CD4-positive, alpha-beta T cell treated with Interleukin-15 for 1 hour (primary cell): Measurements from ENCODE around the gene PLD3.

Source experiments
- DNase-seq: peaks from one replicate; pipeline ENCODE4 v3.0.0-alpha.2; 2020

PLD3 gene, protein sequence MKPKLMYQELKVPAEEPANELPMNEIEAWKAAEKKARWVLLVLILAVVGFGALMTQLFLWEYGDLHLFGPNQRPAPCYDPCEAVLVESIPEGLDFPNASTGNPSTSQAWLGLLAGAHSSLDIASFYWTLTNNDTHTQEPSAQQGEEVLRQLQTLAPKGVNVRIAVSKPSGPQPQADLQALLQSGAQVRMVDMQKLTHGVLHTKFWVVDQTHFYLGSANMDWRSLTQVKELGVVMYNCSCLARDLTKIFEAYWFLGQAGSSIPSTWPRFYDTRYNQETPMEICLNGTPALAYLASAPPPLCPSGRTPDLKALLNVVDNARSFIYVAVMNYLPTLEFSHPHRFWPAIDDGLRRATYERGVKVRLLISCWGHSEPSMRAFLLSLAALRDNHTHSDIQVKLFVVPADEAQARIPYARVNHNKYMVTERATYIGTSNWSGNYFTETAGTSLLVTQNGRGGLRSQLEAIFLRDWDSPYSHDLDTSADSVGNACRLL

GRCh38 chr19:40348125-40348913 is at the start of gene PLD3, which contains the start of gene C19orf47:
TSS of gene PLD3 (plus strand) at chr19:40348695. CDS start at chr19:40366484, 17,789 bp downstream.
TSS of gene C19orf47 (minus strand) at chr19:40348397. CDS start at chr19:40341857, 6,540 bp downstream.
- DNase-seq = peak; percentile 100

- DNase-seq = no peak
These were observed 47.8 kb upstream of the PLD3 start for GRCh38 chr19:40300668-40301067.

GRCh38 chr19:40302224-40303011 is 46.1 kb upstream of the PLD3 start:
- no peak for DNase-seq

DNA sequence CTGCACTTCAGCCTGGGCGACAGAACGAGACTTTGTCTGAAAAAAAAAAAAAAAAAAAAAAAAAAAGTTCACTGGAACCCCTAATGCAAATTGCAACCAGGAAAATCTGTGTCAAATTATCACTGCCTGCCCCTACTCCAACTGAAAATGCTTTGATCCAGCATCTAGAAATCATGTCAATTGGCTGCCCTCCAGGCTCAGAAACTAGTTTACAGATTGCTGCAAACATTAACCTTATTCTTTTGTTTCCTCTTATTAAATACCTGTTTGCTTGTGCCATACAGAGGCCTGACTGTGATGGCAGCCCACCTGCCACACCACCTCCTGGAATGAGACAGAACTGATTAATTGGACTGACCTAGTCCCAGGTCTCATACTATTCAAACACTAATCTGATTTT is 44.7 kb upstream of the PLD3 start:
- DNase-seq = no peak

DNA sequence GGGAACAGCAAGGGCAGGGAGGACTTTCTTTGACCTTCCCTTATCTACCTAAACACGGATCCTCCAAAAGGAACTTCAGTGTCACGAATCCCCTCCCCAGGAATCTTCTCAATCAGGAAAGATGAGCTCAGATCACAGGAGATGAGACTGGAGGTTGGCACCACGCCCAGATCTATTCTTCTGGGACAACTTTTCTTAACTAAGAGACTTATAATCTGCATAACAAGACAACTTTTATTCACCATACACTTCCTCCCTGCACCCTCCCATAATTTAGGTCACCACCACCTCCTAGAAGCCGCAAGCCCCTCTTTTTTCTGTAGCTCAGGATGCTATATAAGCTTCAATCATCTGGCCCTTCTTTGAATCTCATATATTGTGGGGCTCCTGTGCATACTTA is 44.2 kb upstream of the PLD3 start:
- DNase-seq = no peak

- DNase-seq = peak; percentile 77
These were observed 43.1 kb upstream of the PLD3 start for GRCh38 chr19:40305403-40305802.

GRCh38 chr19:40309666-40310065 is 38.8 kb upstream of the PLD3 start:
- no peak for DNase-seq

DNA sequence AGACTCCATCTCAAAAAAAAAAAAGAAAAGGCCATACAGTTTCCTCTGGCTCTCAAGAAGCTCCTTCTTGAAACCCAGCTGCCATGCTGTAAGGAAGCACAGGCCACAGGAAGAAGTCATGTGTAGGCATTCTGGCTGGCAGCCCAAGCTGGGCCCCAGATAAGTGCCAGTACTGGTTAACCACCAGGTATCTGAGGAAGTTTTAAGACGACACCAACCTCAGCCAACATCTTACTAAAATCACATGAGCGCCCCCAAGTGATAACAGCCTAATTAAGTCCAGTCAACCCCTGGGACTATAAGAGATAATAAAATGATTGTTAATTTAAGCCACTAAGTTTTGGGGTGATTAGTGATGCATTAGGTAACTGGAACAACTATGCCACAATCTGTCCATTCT is 36.0 kb upstream of the PLD3 start:
- no peak for DNase-seq

DNA sequence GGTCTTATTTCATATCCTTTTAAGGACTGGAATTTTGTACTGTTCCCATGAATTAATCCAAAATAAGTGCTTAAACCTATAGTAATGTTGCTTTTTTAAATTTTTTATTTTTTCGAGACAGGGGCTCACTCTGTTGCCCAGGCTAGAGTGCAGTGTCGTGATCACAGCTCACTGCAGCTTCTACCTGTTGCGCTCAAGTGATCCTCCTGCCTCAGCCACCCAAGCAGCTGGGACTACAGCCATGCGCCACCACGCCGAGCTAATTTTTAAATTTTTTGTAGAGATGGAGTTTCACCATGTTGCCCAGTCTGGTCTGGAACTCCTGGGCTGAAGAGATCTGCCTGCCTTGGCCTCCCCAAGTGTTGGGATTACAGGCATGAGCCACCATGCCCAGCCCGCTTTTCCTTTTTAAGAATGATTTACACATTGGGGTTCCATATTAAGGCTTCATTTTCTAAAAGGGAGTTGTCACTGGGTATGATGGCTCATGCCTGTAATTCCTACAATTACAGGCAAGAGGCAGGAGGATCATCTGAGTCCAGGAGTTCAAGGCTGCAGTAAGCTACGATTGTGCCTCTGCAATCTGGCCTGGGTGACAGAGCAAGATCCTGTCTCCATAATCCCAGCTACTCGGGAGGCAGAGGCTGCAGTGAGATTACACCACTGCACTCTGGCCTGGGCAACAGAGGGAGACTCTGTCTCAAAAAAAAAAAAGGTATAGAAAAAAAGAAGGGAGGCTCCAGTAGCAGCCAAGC is 35.1 kb upstream of the PLD3 start:
- no peak for DNase-seq

- DNase-seq = no peak
These were observed 33.8 kb upstream of the PLD3 start for GRCh38 chr19:40314656-40315055.

DNA sequence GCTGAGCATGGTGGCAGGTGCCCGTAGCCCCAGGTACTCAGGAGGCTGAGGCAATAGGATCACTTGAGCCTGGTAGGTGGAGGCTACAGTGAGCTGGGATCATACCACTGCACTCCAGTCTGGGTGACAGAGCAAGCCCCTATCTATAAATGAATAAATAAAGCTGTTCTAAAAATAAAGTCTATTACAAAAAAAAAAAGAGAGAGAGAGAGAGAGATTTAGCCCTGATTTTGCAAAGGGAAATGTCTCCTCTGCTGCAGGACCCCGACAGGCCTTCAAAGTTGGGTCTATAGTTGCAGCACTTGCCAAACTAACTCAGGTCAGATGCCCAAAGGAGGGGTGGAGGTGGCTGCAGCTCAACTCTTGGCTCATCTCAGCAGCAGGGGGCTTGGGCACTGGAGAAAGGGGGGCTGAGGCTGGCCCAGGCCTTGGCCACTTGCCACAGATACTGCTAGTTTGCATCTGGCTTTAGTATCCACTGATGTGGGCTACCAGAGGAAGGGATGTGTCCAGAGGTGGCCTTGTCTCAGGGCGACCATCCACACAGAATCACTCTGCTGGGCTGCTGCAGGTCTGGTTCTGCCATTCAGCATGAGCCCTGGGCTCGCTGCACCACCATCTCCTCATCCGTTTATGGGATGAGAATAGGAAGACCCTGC is 32.6 kb upstream of the PLD3 start:
- no peak for DNase-seq

DNA sequence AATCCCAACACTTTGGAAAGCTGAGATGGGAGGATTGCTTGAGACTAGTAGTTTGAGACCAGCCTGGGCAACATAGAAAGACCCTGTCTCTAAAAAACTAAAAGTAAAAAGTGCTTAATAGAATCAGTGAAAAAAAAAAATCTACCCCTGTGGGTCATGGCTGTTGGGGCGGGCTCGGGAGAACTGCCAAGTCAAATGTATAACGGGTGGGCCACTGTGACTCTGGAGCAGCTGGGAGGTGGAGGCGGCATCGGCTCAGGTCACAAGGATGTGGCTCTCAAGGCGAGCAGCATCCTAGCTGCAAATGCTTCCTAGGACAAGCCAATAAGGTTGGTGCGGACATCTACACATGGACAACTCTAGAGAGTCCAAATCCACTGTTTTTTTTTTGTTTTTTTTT is 31.2 kb upstream of the PLD3 start:
- DNase-seq = no peak

DNA sequence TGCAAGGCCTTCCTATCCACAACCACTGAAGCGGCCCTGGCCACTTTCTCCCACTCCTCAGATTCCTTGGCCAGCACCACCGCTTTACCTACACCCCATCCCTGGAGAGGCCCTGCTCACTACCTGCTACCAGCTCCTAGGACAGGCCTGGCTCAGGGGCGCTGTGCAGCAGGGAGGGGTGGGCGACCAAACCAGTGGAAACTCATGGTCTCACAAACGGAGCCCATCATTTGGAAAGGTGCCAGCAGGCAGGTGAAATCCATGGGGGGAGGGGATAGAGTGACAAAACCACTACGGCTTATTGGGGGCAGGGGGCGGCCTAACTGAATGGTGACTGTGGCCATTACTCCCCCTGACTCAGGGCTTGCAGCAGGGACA is 27.9 kb upstream of the PLD3 start:
- no peak for DNase-seq

GRCh38 chr19:40321076-40321475 is 27.4 kb upstream of the PLD3 start:
- DNase-seq = no peak

DNA sequence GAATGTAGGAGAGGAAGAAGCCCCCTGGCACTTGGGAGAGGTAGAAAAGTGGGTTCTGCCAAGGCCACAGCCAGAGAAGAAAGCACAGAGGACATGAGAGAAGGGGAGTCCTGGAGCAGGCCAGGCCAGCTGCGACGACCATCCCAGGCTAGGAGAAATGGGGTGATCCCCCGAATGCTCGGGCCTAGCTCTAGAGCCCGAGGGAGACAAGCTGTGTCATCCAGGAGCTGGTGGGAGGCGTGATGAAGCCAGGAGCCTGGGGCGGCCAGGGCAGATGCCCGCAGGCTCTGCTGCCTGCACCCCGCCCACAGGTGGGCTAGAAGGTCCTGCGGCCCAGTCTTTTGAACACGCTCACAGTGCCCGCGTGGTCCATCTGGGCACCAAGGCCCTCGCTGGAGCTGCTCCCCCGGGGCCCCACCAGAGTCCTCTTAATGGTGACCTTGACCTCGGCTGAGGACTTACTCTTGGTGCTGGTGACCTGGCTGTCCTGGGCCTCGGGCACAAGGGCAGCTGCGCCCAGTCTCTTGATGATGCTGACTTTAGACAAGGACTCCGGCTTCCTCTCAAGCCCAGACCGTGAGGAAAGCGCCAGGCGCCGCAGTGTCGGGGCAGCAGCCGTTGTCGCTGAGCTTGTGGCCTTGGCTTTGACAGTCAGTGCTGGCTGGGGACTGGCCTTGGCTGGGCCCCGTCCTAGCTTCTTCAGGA is 26.8 kb upstream of the PLD3 start:
- no peak for DNase-seq

DNA sequence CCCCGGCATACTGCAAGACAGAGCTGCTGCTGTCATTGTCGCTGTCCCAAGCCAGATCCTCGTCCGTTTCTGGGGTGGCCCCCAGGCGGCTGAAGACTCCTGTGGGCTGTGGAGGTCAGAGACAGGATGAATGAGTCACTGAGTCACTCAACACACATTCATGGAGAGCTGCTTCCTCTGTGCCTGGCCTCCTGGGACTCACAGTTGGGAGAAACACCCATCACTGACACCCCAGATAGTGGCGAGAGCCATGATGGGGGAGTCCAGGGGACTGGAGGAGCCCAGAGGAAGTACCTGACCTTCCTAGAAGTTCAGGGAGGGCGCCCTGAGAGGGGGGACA is 26.3 kb upstream of the PLD3 start:
- no peak for DNase-seq

DNA sequence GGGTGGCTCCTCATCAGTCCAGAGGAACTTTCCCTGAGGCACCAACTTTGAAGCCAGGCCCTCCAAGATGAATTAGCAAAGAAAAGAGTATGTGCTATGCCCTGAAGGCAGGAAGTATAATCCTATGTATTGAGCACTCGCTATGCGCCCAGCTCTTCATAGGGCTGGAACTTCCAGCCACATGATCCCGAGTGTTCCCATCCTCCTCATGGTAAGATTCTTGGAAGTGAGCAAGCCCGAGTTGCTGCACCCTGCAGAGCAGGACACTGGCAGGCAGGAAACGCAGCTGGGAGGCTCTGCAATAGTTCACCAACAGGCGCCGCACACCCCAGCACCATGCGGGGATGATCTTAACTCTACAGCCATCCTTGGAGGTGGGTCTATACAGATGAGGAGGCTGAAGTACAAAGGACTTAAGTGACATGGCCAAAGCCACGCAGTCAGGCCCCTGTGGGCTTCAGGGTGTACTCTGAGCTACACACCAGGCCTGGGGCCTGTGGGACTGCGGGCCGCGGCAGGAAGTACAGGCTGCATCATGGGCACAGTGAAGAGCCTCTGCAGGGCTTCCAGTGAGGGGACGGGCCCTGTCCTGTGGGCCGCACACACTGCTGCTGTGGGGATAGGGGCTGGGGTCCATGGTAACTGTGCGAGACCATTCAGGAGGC is 25.4 kb upstream of the PLD3 start:
- no peak for DNase-seq

DNA sequence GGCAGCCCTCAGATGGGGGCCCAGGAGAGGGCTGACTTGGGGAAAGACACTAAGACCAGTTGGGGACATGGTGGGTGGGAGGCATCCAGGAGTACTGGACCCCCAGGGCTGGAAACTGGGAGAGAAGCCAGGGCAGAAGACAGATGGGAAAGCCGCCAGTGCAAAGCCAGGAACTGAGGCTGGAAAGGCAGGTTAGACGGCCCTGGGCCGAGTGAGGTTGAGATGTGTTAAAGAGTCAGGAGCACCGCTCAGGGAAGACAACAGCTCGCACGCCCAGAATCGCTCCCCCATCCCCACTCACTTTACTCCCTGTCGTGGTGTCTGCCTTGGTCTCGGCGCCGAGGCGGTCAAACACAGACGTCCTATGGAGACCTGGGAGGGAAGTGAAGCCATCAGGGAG is 24.8 kb upstream of the PLD3 start:
- DNase-seq = no peak

DNA sequence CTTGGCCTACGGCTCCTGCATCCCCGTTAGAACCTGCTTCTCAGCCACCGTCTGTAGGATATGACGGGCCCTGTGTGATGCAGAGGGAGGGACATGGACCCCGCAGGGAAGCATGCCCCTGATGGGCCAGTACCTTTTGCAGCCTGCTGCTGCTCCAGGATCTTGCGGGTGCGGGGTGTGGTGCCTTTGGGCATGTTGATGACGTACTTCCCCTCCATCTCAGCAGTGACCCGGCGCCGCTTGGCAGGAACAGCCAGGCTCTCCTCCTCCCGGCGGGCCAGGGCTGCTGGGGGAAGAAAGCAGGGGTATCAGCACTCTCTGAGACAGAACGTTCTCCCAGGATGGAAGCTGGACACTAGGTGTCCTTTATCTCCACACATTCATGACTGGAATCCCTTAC is 22.3 kb upstream of the PLD3 start:
- no peak for DNase-seq

DNA sequence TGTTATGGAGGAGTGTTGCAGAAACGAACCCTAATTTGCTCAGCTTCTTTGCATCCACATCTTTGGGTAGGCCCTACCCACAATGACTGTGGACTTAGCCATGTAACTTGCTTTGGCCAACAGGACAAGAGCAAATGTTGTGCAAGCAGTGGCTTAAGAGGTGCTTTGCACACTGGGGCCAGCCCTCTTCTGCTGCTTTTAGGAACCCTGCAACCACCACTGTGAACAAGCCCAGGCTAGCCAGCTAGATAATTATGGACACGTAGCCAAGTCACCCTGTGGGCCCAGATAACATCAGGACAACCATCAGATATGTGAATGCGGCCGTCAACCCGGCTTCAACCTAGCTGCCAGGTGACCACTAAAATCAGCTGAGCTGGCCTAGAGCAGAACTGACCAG is 17.4 kb upstream of the PLD3 start:
- DNase-seq = peak; percentile 31

GRCh38 chr19:40332669-40333068 is 15.8 kb upstream of the PLD3 start:
- DNase-seq = no peak
